Fibroblast of the aortic adventitia (primary cell): Measurements from ENCODE around the gene PLS1. TPM values are rescaled to one million over a fixed set of nuclear protein-coding genes. Genes with fewer than 3 reads are reported as not detected.

Experiments
- DNase-seq: peaks from one replicate; pipeline ENCODE4 v3.0.0-alpha.2; 2010; ENCODE audit warnings: low read depth
- H3K4me3 ChIP-seq: 2 replicates; pipeline ENCODE4 v1.5.1; 2011; ENCODE audit warnings: low read depth, mild to moderate bottlenecking, control low read depth, low read length, moderate library complexity
- total RNA-seq: library from RNA; depleted of rRNA; stranded (reverse); fragments of >200 nt; gene quantifications from 2 replicates; pipeline ENCODE4 v1.2.3, GENCODE V29; 2012; ENCODE audit warnings: low replicate concordance
- TF ChIP-seq, protein P1 (sequence below): IDR thresholded peaks from 2 replicates; pipeline ENCODE4 v1.5.1; 2011; ENCODE audit warnings: mild to moderate bottlenecking, low read length, control low read depth, inconsistent platforms; ENCODE audit not compliant: insufficient read depth

Gene PLS1
- total RNA-seq, 1 donor, result 0.99 TPM

DNA sequence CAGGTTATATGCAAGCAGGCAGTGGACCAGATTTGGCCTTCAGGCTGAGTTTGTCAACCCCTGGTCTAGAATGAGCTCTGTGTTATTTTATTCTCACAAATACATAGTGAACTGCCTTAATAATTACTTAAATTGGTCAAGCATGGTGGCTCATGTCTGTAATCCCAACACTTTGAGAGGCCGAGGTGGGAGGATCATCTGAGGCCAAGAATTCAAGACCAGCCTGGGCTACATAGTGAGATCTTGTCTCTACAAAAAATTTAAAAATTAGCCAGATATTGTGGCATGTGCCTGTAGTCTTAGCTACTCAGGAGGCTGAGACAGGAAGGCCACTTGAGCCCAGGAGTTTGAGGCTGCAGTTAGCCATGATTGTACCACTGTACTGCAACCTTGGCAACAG lies 15.0 kb downstream of the PLS1 start:
- H3K4me3 ChIP-seq, result no peak overlapping the region
- TF ChIP-seq, protein P1, sequence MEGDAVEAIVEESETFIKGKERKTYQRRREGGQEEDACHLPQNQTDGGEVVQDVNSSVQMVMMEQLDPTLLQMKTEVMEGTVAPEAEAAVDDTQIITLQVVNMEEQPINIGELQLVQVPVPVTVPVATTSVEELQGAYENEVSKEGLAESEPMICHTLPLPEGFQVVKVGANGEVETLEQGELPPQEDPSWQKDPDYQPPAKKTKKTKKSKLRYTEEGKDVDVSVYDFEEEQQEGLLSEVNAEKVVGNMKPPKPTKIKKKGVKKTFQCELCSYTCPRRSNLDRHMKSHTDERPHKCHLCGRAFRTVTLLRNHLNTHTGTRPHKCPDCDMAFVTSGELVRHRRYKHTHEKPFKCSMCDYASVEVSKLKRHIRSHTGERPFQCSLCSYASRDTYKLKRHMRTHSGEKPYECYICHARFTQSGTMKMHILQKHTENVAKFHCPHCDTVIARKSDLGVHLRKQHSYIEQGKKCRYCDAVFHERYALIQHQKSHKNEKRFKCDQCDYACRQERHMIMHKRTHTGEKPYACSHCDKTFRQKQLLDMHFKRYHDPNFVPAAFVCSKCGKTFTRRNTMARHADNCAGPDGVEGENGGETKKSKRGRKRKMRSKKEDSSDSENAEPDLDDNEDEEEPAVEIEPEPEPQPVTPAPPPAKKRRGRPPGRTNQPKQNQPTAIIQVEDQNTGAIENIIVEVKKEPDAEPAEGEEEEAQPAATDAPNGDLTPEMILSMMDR, result no peak
- no peak for DNase-seq

DNA sequence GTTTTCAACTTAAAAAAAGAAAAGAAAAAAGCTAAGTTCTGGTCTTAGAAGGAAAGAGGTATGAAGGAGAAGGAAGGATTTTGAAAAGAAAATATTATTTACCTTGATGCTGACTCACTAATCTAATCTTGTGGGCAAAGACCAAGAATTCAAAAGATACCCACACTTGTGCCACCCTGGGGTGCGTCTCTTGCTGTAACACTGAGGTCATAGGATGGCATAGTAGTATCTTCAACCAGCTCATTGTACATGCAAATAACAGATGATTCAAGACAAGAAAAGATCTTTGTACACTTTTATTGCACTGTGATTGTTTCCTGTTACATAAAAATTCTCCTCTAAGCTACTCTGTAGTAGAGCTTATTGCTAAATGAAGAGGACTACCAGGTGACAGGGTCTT lies 17.3 kb downstream of the PLS1 start:
- DNase-seq, result no peak
- TF ChIP-seq, protein P1, result no peak
- no peak overlapping the region for H3K4me3 ChIP-seq

- no peak overlapping the region for H3K4me3 ChIP-seq
- DNase-seq, result no peak
- TF ChIP-seq, protein P1, result no peak
Observed at GRCh38 chr3:142614059-142614626, 17.9 kb downstream of the PLS1 start.

- TF ChIP-seq, protein P1, result no peak
- H3K4me3 ChIP-seq, result no peak overlapping the region
- DNase-seq, result no peak
Observed at GRCh38 chr3:142615171-142615570, 19.0 kb downstream of the PLS1 start.

DNA sequence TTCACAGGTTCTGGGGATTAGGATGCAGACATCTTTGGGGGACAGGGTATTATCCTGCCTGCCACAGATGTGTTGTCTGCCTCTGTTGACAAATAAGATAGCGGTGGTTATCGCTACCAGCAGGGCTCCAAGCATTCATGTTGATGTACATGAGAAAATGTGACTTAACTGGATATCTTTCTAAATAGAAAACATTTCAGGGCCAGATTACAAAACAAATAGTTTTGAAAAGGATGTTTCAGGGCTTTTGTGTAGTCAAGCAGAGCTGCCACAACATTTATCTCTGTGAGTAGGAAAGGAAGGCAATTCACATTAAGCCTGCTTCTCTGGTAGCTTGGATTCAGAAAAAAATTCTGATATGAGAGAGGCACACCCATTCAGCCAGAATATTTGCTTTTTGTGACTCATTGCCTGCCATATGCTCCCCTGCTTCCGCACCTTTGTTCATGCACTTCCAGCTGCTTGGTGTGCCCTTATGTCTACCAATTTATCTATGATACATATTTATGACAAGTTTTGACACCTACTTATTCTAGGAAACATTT lies 22.8 kb downstream of the PLS1 start:
- no peak overlapping the region for H3K4me3 ChIP-seq
- DNase-seq, result peak; percentile 35
- TF ChIP-seq, protein P1, result no peak

GRCh38 chr3:142622405-142622804 lies 26.2 kb downstream of the PLS1 start:
- no peak overlapping the region for H3K4me3 ChIP-seq
- TF ChIP-seq, protein P1, result no peak
- no peak for DNase-seq

GRCh38 chr3:142623194-142623593 lies 27.0 kb downstream of the PLS1 start:
- TF ChIP-seq, protein P1, result no peak
- DNase-seq, result no peak
- no peak overlapping the region for H3K4me3 ChIP-seq
